Measurements from ENCODE around the gene FAM167B.
A peak's percentile ranks its signal among the peaks of the same experiment; 100 is the strongest.

The FAM167B gene

GRCh38 chr1:32231843-32232432 lies 15.1 kb upstream of the FAM167B start:
- TF ChIP-seq ZFX (IDR thresholded peaks at IDR 0.05) (no peak), CTCF (conservative IDR thresholded peaks at IDR 0.05) (no peak)
- H3K27ac ChIP-seq, result no peak overlapping the region

GRCh38 chr1:32232558-32233304 lies 14.3 kb upstream of the FAM167B start:
- no peak overlapping the region for H3K27ac ChIP-seq
- TF ChIP-seq ZFX (IDR thresholded peaks at IDR 0.05), result no peak
- no peak for TF ChIP-seq CTCF (conservative IDR thresholded peaks at IDR 0.05)

GRCh38 chr1:32234792-32235191 lies 12.2 kb upstream of the FAM167B start:
- no peak overlapping the region for H3K27ac ChIP-seq
- TF ChIP-seq ZFX (IDR thresholded peaks at IDR 0.05), result no peak
- TF ChIP-seq CTCF (conservative IDR thresholded peaks at IDR 0.05), result no peak

GRCh38 chr1:32239337-32239736 lies 7.7 kb upstream of the FAM167B start:
- no peak for TF ChIP-seq ZFX (IDR thresholded peaks at IDR 0.05)
- TF ChIP-seq CTCF (conservative IDR thresholded peaks at IDR 0.05), result no peak
- H3K27ac ChIP-seq, result no peak overlapping the region

GRCh38 chr1:32239790-32240139 lies 7.3 kb upstream of the FAM167B start:
- H3K27ac ChIP-seq, result peak overlapping the region; percentile 63
- TF ChIP-seq ZFX (IDR thresholded peaks at IDR 0.05), result no peak
- TF ChIP-seq CTCF (conservative IDR thresholded peaks at IDR 0.05), result no peak

GRCh38 chr1:32240140-32240951 lies 6.7 kb upstream of the FAM167B start:
- peak; percentile 27 for TF ChIP-seq CTCF (conservative IDR thresholded peaks at IDR 0.05)
- peak; percentile 33; the same call in 1 of the 2 replicates for TF ChIP-seq ZFX (IDR thresholded peaks at IDR 0.05)
- peak overlapping the region; percentile 63 for H3K27ac ChIP-seq
